ENCODE measurements around the gene BMP6. TPM values are rescaled to one million over a fixed set of nuclear protein-coding genes. Genes with fewer than 3 reads are reported as not detected.

The BMP6 gene
- total RNA-seq, 4 donors from 2014 or later: 0.57 to 2.9 (median 1.1) TPM

DNA sequence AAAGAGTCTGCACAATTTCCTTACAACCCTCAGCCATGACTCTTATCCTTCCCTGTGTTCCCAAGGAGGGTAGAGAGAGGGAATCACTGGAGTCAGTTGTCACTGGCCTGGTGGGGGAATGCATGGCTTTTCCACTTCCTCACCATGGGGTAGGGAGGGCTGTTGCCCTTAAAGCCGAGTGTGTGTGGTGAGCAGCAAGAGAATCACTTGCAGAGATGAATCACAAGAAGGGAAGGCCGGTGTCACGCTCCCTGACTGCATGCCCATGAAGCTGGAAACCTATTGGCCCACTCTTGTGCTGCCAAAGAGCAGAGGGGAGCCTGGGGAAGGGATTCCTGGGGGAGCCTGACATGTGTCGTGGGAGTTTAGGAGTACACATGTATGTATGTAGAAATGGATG, 18.1 kb upstream of the BMP6 start:
- Histone ChIP-seq H3K36me3 (no peaks in the 10 kb centered on the region), H3K4me3 (no peak overlapping the region), H3K9me3 (peaks cover 0 to 5% (median 0%) of the 10 kb centered on the region in 3 donors), H3K27me3 (peaks cover 0 to under 1% (median 0%) of the 10 kb centered on the region in 4 donors), H3K4me1 (no peaks in the 10 kb centered on the region), H3K27ac (no peak overlapping the region)
- TF ChIP-seq POLR2A (IDR thresholded peaks at IDR 0.05): no peak
- no peak for TF ChIP-seq CTCF (IDR thresholded peaks at IDR 0.05)
- 86 to 89% methylated on average over 3 to 4 of the region's 4 CpGs for WGBS, 2 donors
- no peak for DNase-seq
- intact Hi-C loops (cut with DNase I): no loop called here

- Histone ChIP-seq H3K9me3 (peaks cover 0 to 6% (median 0%) of the 10 kb centered on the region in 3 donors), H3K27ac (no peak overlapping the region), H3K4me1 (no peaks in the 10 kb centered on the region), H3K27me3 (peaks cover 0 to 32% (median 0%) of the 10 kb centered on the region in 4 donors), H3K4me3 (no peak overlapping the region), H3K36me3 (no peaks in the 10 kb centered on the region)
- 60 to 66% methylated on average over 6 of the region's 6 CpGs for WGBS, 2 donors
- TF ChIP-seq POLR2A (IDR thresholded peaks at IDR 0.05) (no peak), CTCF (IDR thresholded peaks at IDR 0.05) (no peak)
- DNase-seq: no peak
- intact Hi-C loops (cut with DNase I): no loop called here
Measured at GRCh38 chr6:7719364-7719850, 6.5 kb upstream of the BMP6 start.

- DNase-seq: no peak
- 88 to 96% methylated on average over 2 of the region's 2 CpGs for WGBS, 2 donors
- no peak overlapping the region for H3K27ac ChIP-seq
- no peak for TF ChIP-seq CTCF (IDR thresholded peaks at IDR 0.05)
- TF ChIP-seq POLR2A (IDR thresholded peaks at IDR 0.05): no peak
- H3K4me1 ChIP-seq: peaks cover 0 to under 1% (median under 1%) of the 10 kb centered on the region in 3 donors
- peaks cover 0 to 6% (median 0%) of the 10 kb centered on the region in 3 donors for H3K9me3 ChIP-seq
- H3K27me3 ChIP-seq: peaks cover 0 to 41% (median 0%) of the 10 kb centered on the region in 4 donors
- intact Hi-C loops (cut with DNase I): no loop called here
- H3K4me3 ChIP-seq: no peak overlapping the region
- H3K36me3 ChIP-seq: no peaks in the 10 kb centered on the region
Measured at GRCh38 chr6:7720346-7720745, 5.6 kb upstream of the BMP6 start.

DNA sequence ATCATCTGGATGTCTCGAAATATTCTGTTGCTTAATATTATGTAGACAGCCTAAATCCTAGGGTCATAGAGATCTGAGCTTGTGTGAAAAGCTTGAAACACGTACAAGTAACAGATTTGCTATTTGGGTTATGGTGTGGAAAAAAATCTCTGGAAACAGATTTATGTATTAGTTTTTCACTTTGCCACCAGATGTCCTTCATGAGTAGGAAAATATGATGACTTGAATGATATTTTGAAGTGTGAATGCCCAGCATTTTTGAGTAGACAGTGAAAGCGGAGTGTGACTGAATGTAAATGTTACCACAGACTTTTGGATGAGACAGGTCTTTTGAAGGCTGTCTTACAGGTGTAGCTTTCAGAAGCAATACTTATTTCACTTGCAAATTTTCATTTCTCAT, 4.2 kb upstream of the BMP6 start:
- WGBS, 2 donors: 6 to 17% methylated on average over 3 of the region's 3 CpGs
- Histone ChIP-seq H3K4me3 (no peak overlapping the region), H3K27ac (no peak overlapping the region), H3K36me3 (no peaks in the 10 kb centered on the region), H3K27me3 (peaks cover 0 to 55% (median 0%) of the 10 kb centered on the region in 4 donors), H3K4me1 (peaks cover 9 to 13% (median 9%) of the 10 kb centered on the region in 3 donors), H3K9me3 (peaks cover 0 to 3% (median 0%) of the 10 kb centered on the region in 3 donors)
- intact Hi-C loops (cut with DNase I): no loop called here
- TF ChIP-seq POLR2A (IDR thresholded peaks at IDR 0.05) (no peak), CTCF (IDR thresholded peaks at IDR 0.05) (peak in 2 of 6 experiments; percentile 27 to 41)
- no peak for DNase-seq

DNA sequence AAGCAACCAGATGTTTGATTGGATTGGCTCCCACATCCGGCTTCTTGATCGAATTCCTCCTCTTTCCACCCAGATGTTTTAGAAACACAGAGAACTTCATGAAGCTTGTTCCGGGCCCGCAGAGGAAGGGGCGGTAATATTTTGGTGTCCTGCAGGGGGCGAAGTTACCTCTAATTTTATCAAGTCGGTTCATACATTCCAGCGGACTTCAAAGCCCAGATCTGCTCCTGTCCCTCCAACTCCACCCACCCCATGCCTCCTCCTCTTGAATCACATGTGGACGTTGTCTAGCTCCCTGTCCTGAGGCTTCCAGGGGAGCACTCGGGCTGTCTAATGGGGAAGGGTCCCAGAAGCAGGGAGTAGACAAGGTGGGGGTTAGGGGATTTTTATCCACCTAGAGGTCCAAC, 2.9 kb upstream of the BMP6 start:
- intact Hi-C loops (cut with DNase I): no loop called here
- WGBS, 2 donors: 0 to 2% methylated on average over 7 to 9 of the region's 10 CpGs

More for the DNA sequence above, 2.9 kb upstream of the BMP6 start:
- Histone ChIP-seq H3K4me1 (peaks cover 18 to 27% (median 23%) of the 10 kb centered on the region in 3 donors), H3K4me3 (no peak overlapping the region), H3K36me3 (no peaks in the 10 kb centered on the region), H3K9me3 (no peaks in the 10 kb centered on the region), H3K27me3 (peaks cover 0 to 68% (median 4%) of the 10 kb centered on the region in 4 donors), H3K27ac (no peak overlapping the region)
- no peak for DNase-seq
- peak in 5 of 6 experiments; percentile 49 to 74 (median 66) for TF ChIP-seq CTCF (IDR thresholded peaks at IDR 0.05)
- no peak for TF ChIP-seq POLR2A (IDR thresholded peaks at IDR 0.05)

Data from esophagus squamous epithelium (tissue), 5 donors.